Measurements from ENCODE around the gene AKR7A2. TPM values are rescaled to one million over a fixed set of nuclear protein-coding genes. Genes with fewer than 3 reads are reported as not detected.
"Not testable (repeated sequence)": the region's sequence is repeated elsewhere in the genome, so short reads cannot be mapped to it uniquely, and the experiment has no call there.

Gene AKR7A2
- total and polyA plus RNA-seq, 12 donors, result 20.0 to 235 (median 110) TPM

DNA sequence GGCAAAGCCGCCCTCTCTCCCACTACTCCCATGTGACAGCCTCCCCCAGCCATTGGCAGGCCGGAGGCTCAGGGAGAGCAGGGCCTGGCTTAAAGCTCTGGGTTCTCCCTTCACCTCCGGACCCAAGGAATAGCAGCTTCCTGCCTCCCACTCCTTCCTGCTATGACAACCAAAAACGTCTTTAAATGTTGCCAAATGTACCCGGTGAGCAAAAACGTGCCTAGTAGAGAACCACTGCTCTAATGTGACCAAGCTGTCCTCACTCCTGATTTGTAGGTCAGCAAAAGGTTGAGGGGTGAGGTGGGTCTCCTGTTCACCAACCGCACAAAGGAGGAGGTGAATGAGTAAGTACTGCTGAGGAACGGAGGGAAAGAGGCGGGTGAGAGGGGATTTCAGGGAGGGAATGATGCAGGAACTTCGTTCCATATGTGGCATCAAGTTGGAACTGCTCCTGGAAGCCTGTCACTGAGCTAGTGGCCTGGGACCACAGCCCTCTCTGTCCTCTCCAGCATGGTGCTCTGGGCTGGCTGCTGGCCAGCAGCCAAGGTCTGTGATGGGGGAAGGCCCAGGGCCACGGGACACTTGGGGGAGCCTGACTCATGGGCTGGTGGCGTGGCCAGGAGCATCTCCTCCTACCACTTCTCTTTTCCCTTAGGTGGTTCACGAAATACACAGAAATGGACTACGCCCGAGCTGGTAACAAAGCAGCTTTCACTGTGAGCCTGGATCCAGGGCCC is 54.6 kb downstream of the AKR7A2 start:
- intact Hi-C loops (cut with DNase I), result loop anchor here in 1 of 2 donors (5.0 kb wide), 1 partner anchor 50 kb away; no protein-coding TSS in a partner anchor
- peak; percentile 59 to 80 (median 78) for DNase-seq
- 37 to 66% (median 62%) methylated on average over 13 to 15 of the region's 15 CpGs for WGBS, 4 donors
- Histone ChIP-seq H3K9me3 (replicated peaks in 1 of 3) (no peaks in the 10 kb centered on the region), H3K4me3 (no peak overlapping the region), H3K27me3 (no peaks in the 10 kb centered on the region), H3K4me1 (replicated peaks in 1 of 2) (peaks cover 6 to 12% of the 10 kb centered on the region in 2 donors), H3K36me3 (replicated peaks in 1 of 2) (peaks cover 0 to 36% of the 10 kb centered on the region in 2 donors), H3K27ac (peak overlapping the region in 2 of 5 donors; percentile 46 to 57)
- TF ChIP-seq POLR2A (IDR thresholded peaks at IDR 0.05), result no peak
- TF ChIP-seq, protein P1, sequence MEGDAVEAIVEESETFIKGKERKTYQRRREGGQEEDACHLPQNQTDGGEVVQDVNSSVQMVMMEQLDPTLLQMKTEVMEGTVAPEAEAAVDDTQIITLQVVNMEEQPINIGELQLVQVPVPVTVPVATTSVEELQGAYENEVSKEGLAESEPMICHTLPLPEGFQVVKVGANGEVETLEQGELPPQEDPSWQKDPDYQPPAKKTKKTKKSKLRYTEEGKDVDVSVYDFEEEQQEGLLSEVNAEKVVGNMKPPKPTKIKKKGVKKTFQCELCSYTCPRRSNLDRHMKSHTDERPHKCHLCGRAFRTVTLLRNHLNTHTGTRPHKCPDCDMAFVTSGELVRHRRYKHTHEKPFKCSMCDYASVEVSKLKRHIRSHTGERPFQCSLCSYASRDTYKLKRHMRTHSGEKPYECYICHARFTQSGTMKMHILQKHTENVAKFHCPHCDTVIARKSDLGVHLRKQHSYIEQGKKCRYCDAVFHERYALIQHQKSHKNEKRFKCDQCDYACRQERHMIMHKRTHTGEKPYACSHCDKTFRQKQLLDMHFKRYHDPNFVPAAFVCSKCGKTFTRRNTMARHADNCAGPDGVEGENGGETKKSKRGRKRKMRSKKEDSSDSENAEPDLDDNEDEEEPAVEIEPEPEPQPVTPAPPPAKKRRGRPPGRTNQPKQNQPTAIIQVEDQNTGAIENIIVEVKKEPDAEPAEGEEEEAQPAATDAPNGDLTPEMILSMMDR (IDR thresholded peaks at IDR 0.05), result no peak

DNA sequence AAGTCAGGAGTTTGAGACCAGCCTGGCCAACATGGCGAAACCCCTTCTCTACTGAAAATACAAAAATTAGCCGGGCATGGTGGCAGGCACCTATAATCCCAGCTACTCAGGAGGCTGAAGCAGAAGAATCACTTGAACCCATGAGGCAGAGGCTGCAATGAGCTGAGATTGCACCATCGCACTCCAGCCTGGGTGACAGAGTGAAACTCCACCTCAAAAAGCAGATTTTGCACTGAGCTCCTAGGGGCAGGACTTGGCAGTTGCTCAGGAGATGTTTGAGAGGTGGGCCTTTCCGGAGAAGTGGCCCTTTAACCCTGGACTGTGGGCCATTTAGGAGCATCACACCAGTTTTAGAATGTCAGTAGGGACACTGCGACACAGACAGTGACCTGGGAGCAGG is 55.6 kb downstream of the AKR7A2 start:
- H3K9me3 ChIP-seq (replicated peaks in 1 of 3); H3K27me3 ChIP-seq; H3K27ac ChIP-seq; DNase-seq; H3K4me3 ChIP-seq: not testable (repeated sequence)
- 93 to 96% (median 96%) methylated on average over 3 to 5 of the region's 5 CpGs for WGBS, 4 donors
- intact Hi-C loops (cut with DNase I), result loop anchor here in 1 of 2 donors (5.0 kb wide), 1 partner anchor 51 kb away; no protein-coding TSS in a partner anchor
- Histone ChIP-seq H3K36me3 (replicated peaks in 1 of 2) (peaks cover 0 to 36% of the 10 kb centered on the region in 2 donors), H3K4me1 (replicated peaks in 1 of 2) (peaks cover 10 to 16% of the 10 kb centered on the region in 2 donors)

DNA sequence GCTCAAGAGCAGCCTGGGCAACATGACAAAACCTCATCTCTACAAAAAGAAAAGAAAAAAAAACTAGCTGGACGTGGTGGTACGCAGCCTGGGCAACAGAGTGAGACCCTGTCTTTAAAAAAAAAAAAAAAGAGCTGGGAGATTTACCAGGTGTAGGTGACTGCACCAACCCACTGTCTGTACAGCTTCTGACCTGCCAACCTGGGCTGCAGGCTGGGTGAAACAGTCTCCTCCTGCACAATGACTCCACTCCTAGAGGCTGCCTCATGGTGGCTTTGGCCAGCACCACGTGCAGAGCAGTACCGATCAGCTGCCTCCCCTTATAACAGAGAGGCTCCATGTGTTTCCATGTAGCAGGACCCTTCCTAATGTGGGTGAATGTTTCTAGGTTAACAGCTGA is 56.7 kb downstream of the AKR7A2 start:
- Histone ChIP-seq H3K4me3 (no peak overlapping the region), H3K4me1 (replicated peaks in 1 of 2) (peaks cover 17 to 23% of the 10 kb centered on the region in 2 donors), H3K27me3 (no peaks in the 10 kb centered on the region), H3K36me3 (replicated peaks in 1 of 2) (peaks cover 0 to 30% of the 10 kb centered on the region in 2 donors), H3K27ac (no peak overlapping the region), H3K9me3 (replicated peaks in 1 of 3) (no peaks in the 10 kb centered on the region)
- 85 to 90% (median 89%) methylated on average over 4 of the region's 4 CpGs for WGBS, 4 donors
- TF ChIP-seq POLR2A (IDR thresholded peaks at IDR 0.05), result no peak
- TF ChIP-seq, protein P1 (IDR thresholded peaks at IDR 0.05), result no peak
- DNase-seq, result no peak
- intact Hi-C loops (cut with DNase I), result loop anchor here in 1 of 2 donors (5.0 kb wide), 1 partner anchor 52 kb away; no protein-coding TSS in a partner anchor

- peaks cover 0 to 28% of the 10 kb centered on the region in 2 donors for H3K36me3 ChIP-seq (replicated peaks in 1 of 2)
- no peak overlapping the region for H3K4me3 ChIP-seq
- no peak for DNase-seq
- no peak overlapping the region for H3K27ac ChIP-seq
- no peaks in the 10 kb centered on the region for H3K9me3 ChIP-seq (replicated peaks in 1 of 3)
- peaks cover 19 to 25% of the 10 kb centered on the region in 2 donors for H3K4me1 ChIP-seq (replicated peaks in 1 of 2)
- intact Hi-C loops (cut with DNase I), result no loop called here
- TF ChIP-seq, protein P1 (IDR thresholded peaks at IDR 0.05), result no peak
- no peak for TF ChIP-seq POLR2A (IDR thresholded peaks at IDR 0.05)
- H3K27me3 ChIP-seq, result no peaks in the 10 kb centered on the region
These were observed 57.5 kb downstream of the AKR7A2 start for GRCh38 chr1:19254416-19254815.

Small RNAs within 50 kb of the gene (small RNA-seq; reads per million reads assigned to genes)
- gene RNU6-1099P, result 0 reads per million in 2 donors

Other genes with a start within 250 kb of the AKR7A2 start
- gene UBR4, start 101.9 kb downstream of the AKR7A2 start, total RNA-seq, result 100 to 1,000 TPM; 105 to 167 (median 117) TPM
- 100 to 1,000 TPM in 2 of 3 donors, 10 to 100 TPM in 1; 82.3 to 278 (median 245) TPM for gene UBR4, start 101.9 kb downstream of the AKR7A2 start, polyA plus RNA-seq
- gene EMC1, start 60.6 kb downstream of the AKR7A2 start, total RNA-seq, result 10 to 100 TPM; 39.2 to 64.8 (median 44.5) TPM
- gene EMC1, start 60.6 kb downstream of the AKR7A2 start, polyA plus RNA-seq, result 10 to 100 TPM in 2 of 3 donors, 1 to 10 TPM in 1; 8.9 to 34.9 (median 14.0) TPM
- 10 to 100 TPM; 16.6 to 44.6 (median 20.8) TPM for gene MRTO4, start 60.3 kb downstream of the AKR7A2 start, total RNA-seq
- gene MRTO4, start 60.3 kb downstream of the AKR7A2 start, polyA plus RNA-seq, result 10 to 100 TPM; 46.4 to 64.0 (median 51.1) TPM
- gene AKR7A3, start 23.4 kb downstream of the AKR7A2 start, total RNA-seq, result 10 to 100 TPM in 1 of 9 donors, 1 to 10 TPM in 8; 1.1 to 11.3 (median 4.3) TPM
- gene AKR7A3, start 23.4 kb downstream of the AKR7A2 start, polyA plus RNA-seq, result 1 to 10 TPM; 3.3 to 4.9 (median 4.8) TPM
- 10 to 100 TPM; 22.1 to 64.8 (median 35.8) TPM for gene SLC66A1, start 182 bp upstream of the AKR7A2 start, total RNA-seq
- gene SLC66A1, start 182 bp upstream of the AKR7A2 start, polyA plus RNA-seq, result 10 to 100 TPM; 19.1 to 82.9 (median 37.2) TPM
- gene CAPZB, start 173.4 kb upstream of the AKR7A2 start, total RNA-seq, result 100 to 1,000 TPM in 8 of 9 donors, 10 to 100 TPM in 1; 99.7 to 386 (median 154) TPM
- 100 to 1,000 TPM; 156 to 314 (median 171) TPM for gene CAPZB, start 173.4 kb upstream of the AKR7A2 start, polyA plus RNA-seq